RPMI8226 (cell line): Measurements from ENCODE around the gene ITGA2.

Experiments
- DNase-seq: peaks from one replicate; pipeline ENCODE4 v3.0.0-alpha.2; 2015

Gene ITGA2

DNA sequence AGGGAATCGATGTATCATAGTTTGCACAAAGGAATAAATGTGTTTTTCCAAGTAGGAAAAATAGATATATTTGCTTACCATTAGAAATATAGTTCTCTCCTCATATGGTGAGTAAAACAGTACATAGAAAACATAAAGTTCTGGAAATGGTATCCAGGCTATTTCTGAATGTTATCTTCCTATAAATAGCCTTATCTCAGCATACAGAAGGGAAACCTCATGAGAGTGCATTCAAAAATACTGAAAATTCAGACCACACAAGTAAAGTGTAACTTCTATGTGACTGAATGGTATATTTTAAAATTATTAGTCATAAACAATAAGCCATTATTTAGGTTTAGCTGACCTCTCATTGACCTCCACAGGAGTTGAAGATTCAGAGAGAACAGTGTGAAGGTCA, 76.9 kb downstream of the ITGA2 start:
- DNase-seq, result no peak

DNA sequence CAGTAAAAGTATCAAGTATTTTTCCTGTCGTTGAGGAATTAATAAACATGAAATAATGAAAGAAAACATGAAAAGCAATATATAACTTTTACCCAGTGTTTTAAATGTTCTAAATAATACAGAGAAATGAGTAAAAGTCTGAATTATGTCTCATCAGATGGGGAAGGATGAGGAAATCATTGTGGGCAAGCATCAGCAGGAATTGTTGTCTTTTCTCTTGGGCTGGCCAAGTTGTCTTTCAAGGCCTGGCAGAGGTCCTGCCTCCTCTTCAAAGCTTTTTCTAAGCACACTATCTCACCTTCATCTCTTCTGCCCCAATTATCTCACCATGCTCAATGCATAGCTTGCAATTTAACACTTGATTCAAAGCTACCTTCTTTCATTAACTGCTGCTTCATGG, 78.5 kb downstream of the ITGA2 start:
- DNase-seq, result no peak

DNA sequence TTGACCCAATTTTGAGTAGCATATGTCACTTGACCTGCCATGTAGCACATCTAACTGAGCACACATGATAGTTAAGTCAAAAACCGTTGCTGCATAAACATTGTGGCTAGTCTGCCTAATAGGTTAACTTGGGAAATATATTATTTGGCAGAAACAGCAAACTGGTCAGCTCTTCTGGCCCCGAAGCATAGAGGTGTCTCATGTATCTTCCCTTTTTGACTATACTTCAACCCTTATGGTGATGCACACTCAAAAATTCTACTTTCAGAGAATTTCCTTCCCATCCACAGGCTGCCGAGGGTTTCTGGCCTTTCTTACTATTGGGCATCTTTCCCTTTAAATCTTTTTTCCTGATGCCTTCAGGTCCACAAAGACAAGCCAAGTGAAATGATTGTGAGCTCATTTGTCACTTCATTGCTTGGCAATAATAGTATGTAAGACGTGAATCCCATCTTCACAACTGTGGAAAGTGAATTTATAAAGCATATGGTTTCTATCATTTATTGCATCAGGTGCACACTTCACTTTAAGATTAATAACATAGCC, 79.2 kb downstream of the ITGA2 start:
- no peak for DNase-seq

DNA sequence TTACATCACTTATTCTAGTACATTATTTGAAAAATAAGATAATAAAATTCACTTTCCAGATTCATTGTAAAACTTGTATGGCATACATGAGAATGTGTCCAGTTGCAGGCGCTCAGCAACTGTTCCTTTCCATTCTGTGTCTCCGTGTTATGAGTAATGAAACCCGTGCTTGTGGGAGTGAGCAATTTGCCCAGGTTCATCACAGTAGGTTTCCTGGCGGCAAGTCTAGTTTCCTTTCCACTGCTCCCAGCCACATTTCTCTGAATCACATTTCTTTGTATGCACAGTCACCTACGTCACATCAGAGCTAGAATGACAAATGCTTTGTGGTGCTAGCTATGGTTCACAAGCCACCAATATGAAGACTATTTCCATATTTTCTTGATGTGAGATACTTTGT, 80.5 kb downstream of the ITGA2 start:
- no peak for DNase-seq

DNA sequence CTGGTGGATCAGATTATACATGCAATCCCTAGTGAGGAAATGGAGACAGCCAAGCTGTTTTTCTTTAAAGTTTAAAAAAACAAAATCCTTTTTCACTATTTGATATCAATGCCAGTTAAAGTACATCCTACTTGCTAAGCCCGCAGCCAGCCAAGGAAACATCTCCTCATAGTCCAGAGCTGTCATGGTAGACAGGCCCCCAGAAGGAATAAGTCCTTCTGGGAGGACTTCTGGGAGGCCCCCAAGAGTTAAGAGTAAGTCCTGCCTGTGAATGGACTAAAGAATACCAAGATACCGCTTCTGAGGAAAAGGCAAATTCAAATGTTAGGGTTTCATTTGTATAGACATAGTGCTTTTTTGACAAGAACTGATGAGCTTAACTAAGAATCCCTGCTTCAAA, 82.1 kb downstream of the ITGA2 start:
- no peak for DNase-seq

DNA sequence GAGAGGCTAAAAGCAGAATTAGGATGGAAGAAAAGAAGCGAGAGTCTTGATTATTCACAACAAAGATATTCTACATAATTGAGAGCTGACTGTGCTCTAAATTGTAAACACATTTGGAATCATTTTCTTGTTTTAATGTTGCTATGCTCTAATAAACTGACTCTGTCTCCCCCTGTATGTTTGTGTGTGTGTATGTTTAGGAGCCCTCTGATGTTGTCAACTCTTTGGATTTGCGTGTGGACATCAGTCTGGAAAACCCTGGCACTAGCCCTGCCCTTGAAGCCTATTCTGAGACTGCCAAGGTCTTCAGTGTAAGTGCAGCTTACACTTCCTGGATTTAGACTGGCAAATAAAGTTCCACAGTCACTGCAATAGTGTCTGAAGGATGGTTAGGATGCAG, 82.6 kb downstream of the ITGA2 start:
- DNase-seq, result no peak

DNA sequence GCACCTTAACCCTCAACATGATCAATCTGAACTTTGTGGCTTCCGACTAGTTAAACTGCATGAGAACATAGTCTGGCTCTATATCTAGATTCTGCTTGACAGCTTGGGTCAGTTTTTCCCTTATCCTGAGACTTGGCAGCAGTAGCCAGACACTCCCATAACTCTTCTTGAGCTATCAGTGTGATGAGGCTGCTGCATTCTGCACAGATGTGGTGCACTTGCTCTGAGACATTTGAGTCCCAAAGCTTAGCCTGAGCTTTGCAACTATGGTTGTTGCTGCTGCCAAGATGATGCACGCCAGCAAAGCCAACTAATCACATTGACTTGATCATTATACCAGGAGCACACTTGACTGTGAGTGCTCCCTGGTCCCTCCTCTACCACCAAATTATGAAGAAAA, 84.2 kb downstream of the ITGA2 start:
- no peak for DNase-seq

DNA sequence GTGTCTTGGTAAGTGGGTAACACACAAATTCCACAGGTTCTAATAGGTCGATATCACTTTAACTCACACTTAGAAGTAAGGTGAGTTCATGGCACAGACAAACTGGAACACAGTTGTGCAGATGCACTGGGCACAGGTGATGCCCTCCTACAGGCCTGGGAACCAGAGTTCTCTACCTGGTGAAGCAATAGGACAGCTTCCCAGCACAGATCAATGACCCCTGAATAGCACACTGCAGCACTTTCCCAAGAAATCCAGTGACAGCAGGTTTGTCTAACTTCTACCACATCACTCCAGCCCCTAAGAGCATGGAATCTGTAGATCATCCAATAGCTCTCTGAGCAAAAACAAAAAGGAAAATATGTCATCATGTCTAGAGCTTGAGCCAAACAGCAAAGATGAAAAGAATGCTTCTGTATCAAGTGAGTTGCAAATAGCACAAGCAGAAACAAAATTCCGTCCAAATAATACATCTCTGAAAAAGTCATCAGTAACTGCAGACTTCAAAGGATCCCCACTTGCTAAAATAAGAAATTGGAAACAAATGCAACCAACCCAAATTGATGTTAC, 86.9 kb downstream of the ITGA2 start:
- no peak for DNase-seq

DNA sequence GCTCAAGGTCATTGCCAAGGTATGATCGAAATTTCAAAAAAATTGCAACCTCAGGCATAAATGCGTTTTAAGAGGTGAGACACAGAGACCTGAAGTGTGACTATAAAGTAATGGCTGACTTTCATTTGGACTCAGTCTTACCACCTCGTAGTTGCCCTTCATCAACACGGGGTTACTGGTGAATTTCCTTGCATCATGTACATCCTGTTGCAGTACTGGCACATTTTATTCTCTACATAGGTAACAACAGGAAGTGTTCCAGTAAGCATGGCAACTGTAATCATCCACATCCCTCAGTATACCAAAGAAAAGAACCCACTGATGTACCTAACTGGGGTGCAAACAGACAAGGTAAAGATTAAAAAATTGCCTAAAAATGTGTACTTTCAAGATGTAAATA, 91.1 kb downstream of the ITGA2 start:
- DNase-seq, result no peak

DNA sequence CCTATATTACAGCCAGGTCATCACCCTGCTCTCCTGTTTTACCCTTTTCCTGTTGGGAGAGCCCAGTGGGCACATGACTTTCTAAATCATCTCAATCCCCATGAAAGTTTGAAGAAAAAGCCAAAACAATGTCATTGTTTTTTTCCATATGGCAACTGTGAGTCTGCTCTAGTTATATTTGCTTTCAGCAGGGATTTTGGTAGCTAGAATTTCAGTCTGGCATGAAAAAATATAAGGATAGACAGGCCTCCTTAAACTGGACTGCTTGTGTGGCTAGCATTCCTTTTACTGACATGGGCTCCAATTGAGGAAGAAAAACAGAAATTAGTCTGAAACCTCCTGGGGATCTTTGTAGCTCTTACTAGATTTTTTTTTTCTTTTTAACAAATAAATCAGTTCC, 94.8 kb downstream of the ITGA2 start:
- DNase-seq, result no peak

DNA sequence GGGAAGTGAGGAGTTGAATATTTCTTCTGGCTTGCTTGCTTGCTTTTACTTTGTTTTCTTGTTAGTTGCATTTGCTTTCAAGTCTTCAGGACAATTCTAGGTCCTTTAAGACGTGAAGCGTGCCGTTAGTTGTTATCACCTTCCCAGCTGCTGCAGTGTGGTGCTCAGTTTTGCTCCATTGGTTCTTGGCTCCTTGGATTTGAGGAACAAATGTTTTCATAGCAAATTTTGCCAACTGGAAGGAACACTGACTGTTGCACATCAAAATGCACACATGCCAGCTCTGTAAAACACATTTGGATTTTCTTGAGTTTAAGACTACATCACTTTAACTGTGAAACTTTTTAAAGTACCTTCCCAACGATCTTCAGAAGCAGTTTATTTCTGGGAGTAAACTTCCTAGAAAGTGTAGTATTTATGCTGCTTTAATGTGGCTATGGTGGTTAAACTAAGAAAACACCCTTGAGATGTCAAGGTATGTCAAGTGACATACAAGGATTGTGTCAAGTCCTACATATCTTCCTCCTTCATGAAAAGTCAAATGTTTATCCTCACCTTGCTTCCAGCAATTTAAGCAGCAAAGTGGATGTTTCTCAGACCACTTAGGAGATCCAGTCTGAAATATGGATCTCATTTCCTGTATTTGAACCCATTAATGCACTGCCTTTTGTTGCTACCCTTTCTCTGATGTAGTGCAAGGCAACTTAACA, 95.5 kb downstream of the ITGA2 start:
- no peak for DNase-seq

DNA sequence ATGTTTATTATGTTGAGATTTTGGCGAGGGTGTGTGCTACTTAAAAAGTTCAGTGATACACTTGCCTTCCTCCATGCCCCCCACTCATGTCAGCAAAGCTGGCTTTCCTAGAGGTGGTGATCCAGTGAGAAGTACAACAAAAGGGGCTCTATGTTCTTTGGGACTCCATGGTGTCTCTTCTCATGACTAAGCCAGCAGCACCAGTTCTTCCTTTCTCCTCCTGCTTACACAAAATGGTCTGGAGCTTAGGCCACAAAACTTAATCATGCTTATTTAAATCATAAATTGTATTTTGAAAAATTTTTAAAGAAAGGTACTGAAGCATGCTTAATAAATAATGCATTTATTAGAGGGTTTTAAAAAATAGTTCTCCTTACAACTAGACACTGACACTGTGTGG, 98.0 kb downstream of the ITGA2 start:
- no peak for DNase-seq

DNA sequence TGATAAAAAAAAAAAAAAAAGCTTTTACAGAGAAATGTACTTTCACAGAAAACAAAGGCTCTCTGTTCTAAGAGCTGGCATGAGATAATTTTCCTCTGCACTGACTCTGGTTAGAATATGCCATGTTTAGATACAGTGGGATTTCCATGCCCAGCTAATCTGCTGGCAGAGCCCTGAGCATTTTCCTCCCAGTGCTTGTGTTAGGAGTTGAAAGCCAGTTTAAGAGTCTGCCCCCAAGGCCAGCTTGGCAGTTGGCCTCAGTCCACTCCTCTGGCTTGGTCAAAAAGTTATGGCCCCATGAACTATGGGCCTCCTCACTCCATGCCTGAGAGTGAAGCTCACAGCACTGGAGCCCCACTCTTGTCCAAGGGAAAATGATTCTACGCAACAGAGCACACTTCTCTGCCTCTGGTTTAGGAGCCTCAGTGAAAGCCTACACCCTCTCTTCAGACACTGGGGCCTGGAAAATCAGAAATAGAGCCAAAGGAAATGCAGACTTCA, 98.5 kb downstream of the ITGA2 start:
- DNase-seq, result no peak

DNA sequence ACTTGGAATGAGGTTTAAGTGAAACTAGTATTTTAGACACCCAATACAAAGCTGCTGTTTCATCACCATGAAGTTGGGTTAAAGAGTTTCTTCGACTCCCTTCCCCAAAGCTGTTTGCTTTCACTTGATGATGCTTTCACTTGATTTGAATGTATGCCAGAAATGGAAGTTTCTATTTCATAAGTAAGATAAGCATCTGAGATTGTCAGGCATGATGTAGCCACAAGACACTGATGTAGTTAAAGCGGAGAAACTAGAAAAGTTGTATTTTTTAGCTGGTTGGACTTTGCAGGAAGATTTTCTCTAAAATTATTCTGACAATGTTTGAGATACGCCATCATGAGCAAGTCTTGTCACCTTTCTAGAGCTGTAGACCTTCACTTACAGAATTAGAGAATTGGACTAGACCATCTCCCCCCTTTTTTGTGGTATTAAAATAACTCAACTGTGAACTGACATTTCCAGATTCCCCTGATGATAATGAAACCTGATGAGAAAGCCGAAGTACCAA, 100.4 kb downstream of the ITGA2 start:
- DNase-seq, result peak; percentile 24

DNA sequence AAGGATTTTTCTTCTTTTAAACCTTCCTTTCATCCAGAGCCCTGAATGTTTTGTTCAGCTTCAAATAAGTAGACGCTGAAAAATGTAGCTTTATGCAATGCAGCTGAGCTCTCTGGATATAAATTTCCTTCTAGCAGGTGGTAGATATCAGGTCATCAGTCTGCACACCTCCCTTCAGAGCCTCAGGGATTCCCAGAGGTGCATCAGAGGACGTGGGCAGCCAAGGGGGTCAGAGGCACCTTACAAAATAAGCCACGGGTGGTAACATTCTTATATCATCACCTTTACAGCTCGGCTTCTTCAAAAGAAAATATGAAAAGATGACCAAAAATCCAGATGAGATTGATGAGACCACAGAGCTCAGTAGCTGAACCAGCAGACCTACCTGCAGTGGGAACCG, 101.1 kb downstream of the ITGA2 start:
- DNase-seq, result no peak

DNA sequence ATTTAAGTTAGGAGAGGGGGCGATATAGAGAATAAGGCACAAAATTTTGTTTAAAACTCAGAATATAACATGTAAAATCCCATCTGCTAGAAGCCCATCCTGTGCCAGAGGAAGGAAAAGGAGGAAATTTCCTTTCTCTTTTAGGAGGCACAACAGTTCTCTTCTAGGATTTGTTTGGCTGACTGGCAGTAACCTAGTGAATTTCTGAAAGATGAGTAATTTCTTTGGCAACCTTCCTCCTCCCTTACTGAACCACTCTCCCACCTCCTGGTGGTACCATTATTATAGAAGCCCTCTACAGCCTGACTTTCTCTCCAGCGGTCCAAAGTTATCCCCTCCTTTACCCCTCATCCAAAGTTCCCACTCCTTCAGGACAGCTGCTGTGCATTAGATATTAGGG, 102.1 kb downstream of the ITGA2 start:
- DNase-seq, result no peak

DNA sequence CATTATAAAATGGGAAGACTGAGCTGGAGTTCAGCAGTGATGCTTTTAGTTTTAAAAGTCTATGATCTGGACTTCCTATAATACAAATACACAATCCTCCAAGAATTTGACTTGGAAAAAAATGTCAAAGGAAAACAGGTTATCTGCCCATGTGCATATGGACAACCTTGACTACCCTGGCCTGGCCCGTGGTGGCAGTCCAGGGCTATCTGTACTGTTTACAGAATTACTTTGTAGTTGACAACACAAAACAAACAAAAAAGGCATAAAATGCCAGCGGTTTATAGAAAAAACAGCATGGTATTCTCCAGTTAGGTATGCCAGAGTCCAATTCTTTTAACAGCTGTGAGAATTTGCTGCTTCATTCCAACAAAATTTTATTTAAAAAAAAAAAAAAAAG, 103.1 kb downstream of the ITGA2 start:
- DNase-seq, result no peak

DNA sequence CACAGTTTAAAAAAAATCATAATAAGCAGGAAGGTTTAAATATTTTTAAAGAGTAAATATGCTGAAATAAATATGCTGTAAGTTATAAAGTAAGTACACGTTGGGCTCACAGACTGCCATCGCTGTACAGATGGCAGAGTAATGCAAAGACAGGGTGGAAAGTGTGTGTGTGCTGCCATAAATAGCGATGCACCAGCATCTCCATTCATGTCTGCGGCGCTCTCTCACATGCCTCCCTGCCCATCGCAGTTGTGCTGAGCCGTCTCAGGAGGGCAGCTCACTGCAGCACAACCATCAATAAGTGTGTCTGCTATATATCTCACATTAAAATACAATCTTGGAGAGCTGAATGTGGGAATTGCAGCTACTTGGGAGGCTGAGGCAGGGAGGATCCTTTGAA, 106.1 kb downstream of the ITGA2 start:
- no peak for DNase-seq

DNA sequence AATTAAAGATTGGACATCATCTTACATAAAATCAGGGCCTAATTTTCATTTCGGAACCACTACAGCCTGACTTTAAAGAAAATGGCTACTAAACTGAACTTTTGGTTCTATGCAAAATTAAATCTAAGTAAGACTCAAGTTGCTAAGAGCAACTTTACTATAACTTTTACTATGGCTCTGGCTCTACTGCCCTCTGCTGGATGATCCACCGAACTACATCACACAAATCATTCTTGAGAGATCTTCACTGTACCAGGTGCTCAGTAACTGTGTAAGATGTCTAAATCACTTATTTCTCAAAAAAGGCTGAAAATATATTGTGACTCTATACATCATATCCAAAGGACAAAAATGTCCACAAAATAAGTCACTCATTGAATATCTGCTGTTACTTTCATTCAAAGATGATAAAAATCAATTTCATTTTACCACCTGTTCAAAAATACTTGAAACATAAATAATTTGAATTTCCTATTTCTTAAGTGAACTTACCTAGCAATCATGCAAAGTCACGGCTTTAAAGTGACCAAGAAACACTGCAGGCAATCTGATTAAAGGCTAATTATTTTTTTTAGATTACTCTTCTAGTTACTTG, 106.9 kb downstream of the ITGA2 start:
- DNase-seq, result peak; percentile 72

DNA sequence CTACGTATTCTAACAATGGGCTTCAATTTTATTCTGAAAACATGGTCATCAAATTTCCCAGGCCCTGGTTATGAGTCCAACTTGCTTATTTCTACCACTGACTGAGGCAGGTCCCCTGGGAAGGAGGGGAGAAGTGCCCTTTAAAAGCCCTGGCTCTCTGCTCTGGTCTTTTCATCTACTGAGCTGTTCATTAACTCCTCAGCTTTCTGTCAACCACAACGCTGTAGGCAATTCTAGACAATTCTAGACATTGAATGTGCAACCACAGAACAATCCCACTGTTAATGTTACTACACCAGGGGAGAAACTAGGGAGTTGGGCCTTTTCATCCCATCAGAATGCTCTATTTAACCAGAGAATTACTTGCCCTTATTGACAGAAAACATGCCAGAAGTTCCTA, 110.4 kb downstream of the ITGA2 start:
- no peak for DNase-seq

DNA sequence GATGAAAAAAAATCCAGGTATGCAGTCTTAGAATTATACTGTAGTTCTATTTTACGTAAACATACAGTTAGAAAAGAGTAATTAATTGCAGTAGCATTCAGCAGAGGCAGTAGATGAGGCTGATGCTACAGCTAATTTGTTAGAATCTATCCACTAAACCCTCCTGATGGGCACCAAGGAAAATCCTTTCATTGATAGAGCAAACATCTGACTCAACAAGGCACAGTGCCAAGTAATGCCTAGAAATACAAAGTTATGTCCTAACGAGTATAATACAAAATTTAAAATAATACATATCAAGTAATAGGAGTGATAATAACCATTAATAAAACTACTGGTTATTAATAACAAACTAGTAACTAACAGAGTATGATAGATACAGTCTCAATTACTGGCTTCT, 111.5 kb downstream of the ITGA2 start:
- DNase-seq, result no peak

DNA sequence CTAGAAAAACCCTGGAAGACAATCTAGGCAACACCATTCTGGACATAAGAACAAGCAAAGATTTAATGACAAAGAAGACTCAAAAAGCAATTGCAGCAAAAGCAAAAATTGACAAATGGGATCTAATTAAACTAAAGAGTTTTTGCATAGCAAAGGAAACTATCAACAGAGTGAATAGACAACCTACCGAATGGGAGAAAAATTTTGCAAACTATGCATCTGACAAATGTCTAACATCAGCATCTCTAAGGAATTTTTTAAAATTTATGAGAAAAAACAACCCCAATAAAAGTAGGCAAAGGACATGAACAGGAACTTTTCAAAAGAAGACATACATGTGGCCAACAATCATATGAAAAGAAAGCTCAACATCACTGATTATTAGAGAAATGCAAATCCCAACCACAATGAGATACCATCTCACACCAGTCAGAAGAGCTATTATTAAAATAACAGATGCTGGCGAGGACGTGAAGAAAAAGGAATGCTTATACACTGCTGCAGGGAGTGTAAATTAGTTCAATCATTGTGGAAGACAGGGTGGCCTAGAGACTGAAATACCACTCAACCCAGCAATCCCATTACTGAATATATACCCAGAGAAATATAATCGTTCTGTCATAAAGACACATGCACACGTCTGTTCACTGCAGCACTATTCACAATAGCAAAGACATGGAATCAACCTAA, 116.6 kb downstream of the ITGA2 start:
- no peak for DNase-seq

DNA sequence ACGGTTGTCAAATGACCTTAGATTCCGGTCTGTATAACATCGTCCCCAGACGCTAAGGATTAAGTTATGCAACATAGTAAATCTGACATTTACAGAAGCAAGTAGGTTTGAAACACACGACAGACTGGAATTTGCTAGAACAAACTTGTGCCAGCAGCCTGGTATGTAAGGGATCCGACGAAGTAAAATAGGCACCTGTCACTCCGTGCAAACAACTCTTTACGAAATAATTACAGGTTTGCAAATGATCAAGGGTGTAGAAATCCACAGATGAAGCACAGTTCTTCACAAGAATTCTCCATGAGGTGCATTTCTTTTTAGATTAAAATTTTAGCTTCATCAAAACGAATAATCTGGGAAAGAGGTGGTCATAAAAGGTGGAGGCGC, 119.9 kb downstream of the ITGA2 start:
- DNase-seq, result peak; percentile 31
